Cerebellar cortex (tissue), 1 donor: Measurements from ENCODE around the gene DCLK1.
"Not testable (repeated sequence)": the region's sequence is repeated elsewhere in the genome, so short reads cannot be mapped to it uniquely, and the experiment has no call there.

Experiments used
- DNase-seq: peaks from one replicate; pipeline ENCODE4 v3.0.0-alpha.2; 2015; ENCODE audit warnings: low spot score

Gene DCLK1

GRCh38 chr13:36084131-36084530, 47.1 kb downstream of the DCLK1 start:
- DNase-seq, result no peak

- no peak for DNase-seq
Measured at GRCh38 chr13:36082806-36083205, 48.4 kb downstream of the DCLK1 start.

- DNase-seq, result no peak
Measured at GRCh38 chr13:36082396-36082795, 48.8 kb downstream of the DCLK1 start.

GRCh38 chr13:36076211-36076610, 55.0 kb downstream of the DCLK1 start:
- no peak for DNase-seq

- DNase-seq, result no peak
Measured at GRCh38 chr13:36074659-36075058, 56.5 kb downstream of the DCLK1 start.

GRCh38 chr13:36072152-36072935, 58.8 kb downstream of the DCLK1 start:
- no peak for DNase-seq

GRCh38 chr13:36070504-36071192, 60.5 kb downstream of the DCLK1 start:
- not testable (repeated sequence) for DNase-seq

- no peak for DNase-seq
Measured at GRCh38 chr13:36069881-36070366, 61.3 kb downstream of the DCLK1 start.

GRCh38 chr13:36068991-36069390, 62.2 kb downstream of the DCLK1 start:
- no peak for DNase-seq

- DNase-seq, result no peak
Measured at GRCh38 chr13:36068566-36068965, 62.6 kb downstream of the DCLK1 start.

- DNase-seq, result no peak
Measured at GRCh38 chr13:36067746-36068381, 63.3 kb downstream of the DCLK1 start.

GRCh38 chr13:36062249-36062648, 68.9 kb downstream of the DCLK1 start:
- DNase-seq, result no peak

- DNase-seq, result no peak
Measured at GRCh38 chr13:36061621-36062020, 69.6 kb downstream of the DCLK1 start.

- no peak for DNase-seq
Measured at GRCh38 chr13:36061054-36061453, 70.1 kb downstream of the DCLK1 start.

GRCh38 chr13:36059321-36059720, 71.9 kb downstream of the DCLK1 start:
- DNase-seq, result no peak

- DNase-seq, result no peak
Measured at GRCh38 chr13:36058116-36058515, 73.1 kb downstream of the DCLK1 start.

- no peak for DNase-seq
Measured at GRCh38 chr13:36057547-36057946, 73.6 kb downstream of the DCLK1 start.

- DNase-seq, result no peak
Measured at GRCh38 chr13:36057041-36057440, 74.1 kb downstream of the DCLK1 start.

GRCh38 chr13:36055366-36055765, 75.8 kb downstream of the DCLK1 start:
- no peak for DNase-seq

- DNase-seq, result no peak
Measured at GRCh38 chr13:36054041-36054440, 77.1 kb downstream of the DCLK1 start.

- no peak for DNase-seq
Measured at GRCh38 chr13:36051082-36051481, 80.1 kb downstream of the DCLK1 start.

GRCh38 chr13:36046672-36047071, 84.5 kb downstream of the DCLK1 start:
- no peak for DNase-seq
